IMR-90 (cell line): ENCODE results near the gene ZNF786. TPM values are rescaled to one million over a fixed set of nuclear protein-coding genes. Genes with fewer than 3 reads are reported as not detected.

ENCODE experiments used
- ATAC-seq: fragments of 200-7000 bp; cut with Tn5 transposase; 2 replicates; pipeline ENCODE4 v1.9.1; 2020; ENCODE audit warnings: low read depth, mild to moderate bottlenecking, moderate library complexity
- BruUV-seq: library from RNA; stranded (reverse); fragments of 400-500 nt; replicated peaks from 2 replicates; lab custom pipeline; 2021; lab: Mats Ljungman, UMichigan
- CTCF ChIA-PET: fragments of 300-600 bp; formaldehyde crosslinking; extraction: SDS; loops from one replicate; lab custom pipeline; 2021; ENCODE audit warnings: antibody characterized with exemption; lab: Yijun Ruan, JAX
- POLR2A ChIA-PET: fragments of 300-600 bp; sonication (Branson Sonifier 250); formaldehyde crosslinking; loops from one replicate; lab custom pipeline; 2022; ENCODE audit warnings: antibody characterized with exemption; ENCODE audit not compliant: unreplicated experiment; lab: Charles Lee
- DNase-seq: peaks from one replicate; pipeline ENCODE4 v3.0.0; 2013
- H2AFZ ChIP-seq: replicated peaks from 2 replicates; pipeline ENCODE3; 2013; ENCODE audit warnings: low read length, mild to moderate bottlenecking; ENCODE audit not compliant: poor library complexity
- H2AK5ac ChIP-seq: 2 replicates; pipeline ENCODE4 v1.6.1; 2013; ENCODE audit warnings: low read depth, low read length, inconsistent platforms
- H2AK9ac ChIP-seq: replicated peaks from 2 replicates; pipeline ENCODE3; 2013; ENCODE audit warnings: mild to moderate bottlenecking, low read depth, low read length, moderate library complexity; ENCODE audit not compliant: poor library complexity
- H2BK120ac ChIP-seq: 2 replicates; pipeline ENCODE4 v1.6.1; 2013; ENCODE audit warnings: low read depth, low read length, inconsistent platforms
- H2BK15ac ChIP-seq: 3 replicates; pipeline ENCODE4 v1.6.1; 2013; ENCODE audit warnings: low read depth, low read length, inconsistent platforms
- H2BK20ac ChIP-seq: 2 replicates; pipeline ENCODE4 v1.6.1; 2013; ENCODE audit warnings: low read depth, mild to moderate bottlenecking, inconsistent platforms, low read length, moderate library complexity
- H2BK5ac ChIP-seq: 2 replicates; pipeline ENCODE4 v1.6.1; 2013; ENCODE audit warnings: mild to moderate bottlenecking, low read depth, low read length, inconsistent platforms; ENCODE audit not compliant: poor library complexity, severe bottlenecking
- H3K14ac ChIP-seq: replicated peaks from 2 replicates; pipeline ENCODE4 v1.6.1; 2013; ENCODE audit warnings: low read depth, low read length, inconsistent platforms
- H3K18ac ChIP-seq: 2 replicates; pipeline ENCODE4 v1.6.1; 2013; ENCODE audit warnings: low read depth, low read length, control low read depth
- H3K23ac ChIP-seq: 2 replicates; pipeline ENCODE4 v1.6.1; 2013; ENCODE audit warnings: low read depth, low read length, inconsistent platforms
- H3K27ac ChIP-seq: 2 replicates; pipeline ENCODE4 v1.5.1; 2013; ENCODE audit warnings: mild to moderate bottlenecking, control low read depth, low read length; ENCODE audit not compliant: insufficient read depth
- H3K27me3 ChIP-seq: 2 replicates; pipeline ENCODE4 v1.6.1; 2013; ENCODE audit warnings: low read length; ENCODE audit not compliant: control insufficient read depth, insufficient read depth
- H3K36me3 ChIP-seq: 2 replicates; pipeline ENCODE4 v1.6.1; 2013; ENCODE audit warnings: low read length, mixed read lengths; ENCODE audit not compliant: control insufficient read depth, insufficient read depth
- H3K4ac ChIP-seq: 2 replicates; pipeline ENCODE4 v1.6.1; 2013; ENCODE audit warnings: low read depth, low read length, inconsistent platforms
- H3K4me1 ChIP-seq: 2 replicates; pipeline ENCODE4 v1.6.1; 2013; ENCODE audit warnings: low read length, mixed read lengths; ENCODE audit not compliant: control insufficient read depth, insufficient read depth
- H3K4me2 ChIP-seq: 2 replicates; pipeline ENCODE4 v1.6.1; 2013; ENCODE audit warnings: low read depth, mild to moderate bottlenecking, control low read depth, low read length, moderate library complexity
- H3K4me3 ChIP-seq: 2 replicates; pipeline ENCODE4 v1.5.1; 2013; ENCODE audit warnings: low read depth, mild to moderate bottlenecking, control low read depth, low read length, moderate library complexity; ENCODE audit not compliant: insufficient read depth
- H3K56ac ChIP-seq: 2 replicates; pipeline ENCODE4 v1.6.1; 2013; ENCODE audit warnings: low read length, inconsistent platforms; ENCODE audit not compliant: insufficient read depth; ENCODE audit errors: extremely low read depth
- H3K79me1 ChIP-seq, 2 experiments: 2 replicates each; pipeline ENCODE4 v1.6.1; 2013; ENCODE audit warnings: low read length in 2 of 2, inconsistent platforms in 1 of 2, low read depth in 1 of 2
- H3K9ac ChIP-seq: 2 replicates; pipeline ENCODE4 v1.6.1; 2013; ENCODE audit warnings: low read depth, low read length, control low read depth
- H3K9me1 ChIP-seq: 2 replicates; pipeline ENCODE4 v1.6.1; 2013; ENCODE audit warnings: low read length, inconsistent platforms; ENCODE audit not compliant: insufficient read depth
- H3K9me3 ChIP-seq: 2 replicates; pipeline ENCODE4 v1.6.1; 2013; ENCODE audit warnings: low read length; ENCODE audit not compliant: control insufficient read depth, insufficient read depth
- H4K20me1 ChIP-seq: 2 replicates; pipeline ENCODE4 v1.6.1; 2013; ENCODE audit warnings: low read length, inconsistent platforms; ENCODE audit not compliant: insufficient read depth
- H4K5ac ChIP-seq: 2 replicates; pipeline ENCODE4 v1.6.1; 2013; ENCODE audit warnings: mild to moderate bottlenecking, low read depth, low read length, control low read depth
- H4K8ac ChIP-seq, 2 experiments: 2 replicates each; pipeline ENCODE4 v1.6.1; 2013; ENCODE audit warnings: low read depth in 2 of 2, low read length in 2 of 2, control low read depth in 1 of 2, inconsistent platforms in 1 of 2
- H4K91ac ChIP-seq: 2 replicates; pipeline ENCODE4 v1.6.1; 2013; ENCODE audit warnings: low read depth, low read length, inconsistent platforms; ENCODE audit not compliant: insufficient read depth
- CEBPB ChIP-seq: IDR thresholded peaks from 2 replicates; pipeline ENCODE4 v1.6.1; 2012; ENCODE audit warnings: low read depth, low read length, improper control_type of control experiment
- CTCF ChIP-seq: conservative IDR thresholded peaks from 2 replicates; pipeline ENCODE4 v1.5.1; 2012; ENCODE audit warnings: mild to moderate bottlenecking, low read depth, low read length, improper control_type of control experiment
- ELK1 ChIP-seq: fragments of 150-350 bp; IDR thresholded peaks from 2 replicates; pipeline ENCODE4 v1.6.1; 2016; ENCODE audit warnings: low read depth, mild to moderate bottlenecking, low read length, moderate library complexity, borderline replicate concordance
- MAZ ChIP-seq: IDR thresholded peaks from 2 replicates; pipeline ENCODE4 v1.6.1; 2012; ENCODE audit warnings: low read depth, mild to moderate bottlenecking, low read length, improper control_type of control experiment, moderate library complexity, borderline replicate concordance
- MXI1 ChIP-seq: IDR thresholded peaks from 2 replicates; pipeline ENCODE4 v1.6.1; 2012; ENCODE audit warnings: low read depth, mild to moderate bottlenecking, low read length, moderate library complexity, borderline replicate concordance
- POLR2A ChIP-seq: IDR thresholded peaks from 2 replicates; pipeline ENCODE4 v1.6.1; 2012; ENCODE audit warnings: mild to moderate bottlenecking, low read depth, low read length
- RAD21 ChIP-seq: IDR thresholded peaks from 2 replicates; pipeline ENCODE4 v1.6.1; 2012; ENCODE audit warnings: low read length, improper control_type of control experiment
- WGBS, 2 experiments: methylation state at CpG; one replicate each; pipeline versions ENCODE4 v1.1.5 to v1.1.7; 2013; ENCODE audit warnings: missing lambda C conversion rate in 2 of 2; ENCODE audit not compliant: insufficient read length in 1 of 2; ENCODE audit errors: extremely low coverage in 2 of 2; 5-methylcytosine and 5-hydroxymethylcytosine counted together
- dilution Hi-C: fragments of 300-500 bp; cut with HindIII; formaldehyde crosslinking; loops from one replicate; pipeline ENCODE4 v1.14.3; 2018; ENCODE audit warnings: low sequenced_read_pairs; ENCODE audit not compliant: unreplicated experiment
- in situ Hi-C: fragments of 300-500 bp; cut with MboI; formaldehyde crosslinking; loops from 3 replicates; pipeline ENCODE4 v1.14.3; 2019; ENCODE audit warnings: low sequenced_read_pairs, inconsistent platforms, mixed read lengths
- intact Hi-C: fragments of 100-400 bp; cut with micrococcal nuclease; formaldehyde crosslinking; loops from 2 replicates; pipeline ENCODE4 v1.10.0; 2022
- microRNA-seq, 2 experiments: library from miRNA; stranded (forward) in 1 of 2; unstranded in 1 of 2; fragments of 10-50 nt in 1 of 2; fragments of <30 nt in 1 of 2; gene quantifications in 1 of 2; microRNA quantifications in 1 of 2; one replicate each; pipeline versions ENCODE3 to v1.1.0; 2013 to 2020; ENCODE audit not compliant: insufficient read depth in 1 of 2, insufficient read length in 1 of 2, unreplicated experiment in 1 of 2
- polyA plus RNA-seq, 3 experiments: library from polyadenylated mRNA; depleted of rRNA; stranded (reverse); fragments of >200 nt; gene quantifications; 2 replicates each; pipeline ENCODE4 v1.2.3, GENCODE V29; 2012; ENCODE audit warnings: low replicate concordance in 1 of 3
- small RNA-seq, 5 experiments: library from RNA; depleted of rRNA; stranded (forward); fragments of <200 nt; gene quantifications; one replicate each; pipeline ENCODE3, GENCODE V24; 2012
- total RNA-seq: library from RNA; depleted of rRNA; stranded (reverse); fragments of >200 nt; gene quantifications from 2 replicates; pipeline ENCODE4 v1.2.3, GENCODE V29; 2012; rRNA removed

The ZNF786 gene
- total and polyA plus RNA-seq, 2 of the 4 experiments (the other 2 are of a cell fraction): 2.8 to 7.3 TPM

- Histone ChIP-seq H4K91ac (no peak overlapping the region), H3K18ac (no peak overlapping the region), H2AFZ (no peak overlapping the region), H3K79me1 (peaks cover 25 to 42% of the 10 kb centered on the region in 2 experiments), H3K9me1 (peaks cover 3% of the 10 kb centered on the region; the same call in 1 of the 2 replicates), H4K8ac (no peak overlapping the region), H2BK5ac (no peak overlapping the region), H3K4me2 (no peak overlapping the region), H3K27me3 (no peaks in the 10 kb centered on the region), H4K20me1 (peaks cover 9% of the 10 kb centered on the region), H3K4me1 (no peaks in the 10 kb centered on the region), H3K9me3 (no peaks in the 10 kb centered on the region), H2BK15ac (no peak overlapping the region), H3K23ac (no peak overlapping the region), H2AK5ac (no peak overlapping the region), H2BK120ac (no peak overlapping the region), H3K14ac (no peak overlapping the region), H3K9ac (no peak overlapping the region), H3K4me3 (no peak overlapping the region), H3K27ac (no peak overlapping the region), H4K5ac (no peak overlapping the region), H3K56ac (no peak overlapping the region), H3K4ac (no peak overlapping the region), H3K36me3 (peaks cover 30% of the 10 kb centered on the region), H2AK9ac (no peak overlapping the region), H2BK20ac (no peak overlapping the region)
- in situ Hi-C loops: no loop called here
- TF ChIP-seq MAZ (no peak), POLR2A (no peak), CTCF (no peak), CEBPB (no peak), ELK1 (no peak), MXI1 (no peak), RAD21 (no peak)
- DNase-seq (no peak), ATAC-seq (no peak)
- BruUV-seq: no TSS peak
- intact Hi-C loops: no loop called here
- CTCF ChIA-PET: no interaction called here
- dilution Hi-C loops: no loop called here
- POLR2A ChIA-PET: no interaction called here
- 95% methylated on average over 8 of the region's 11 CpGs; no CpG with 5 or more reads in 1 of the 2 experiments for WGBS, 2 experiments
Observed at GRCh38 chr7:149020483-149020882, 70.0 kb downstream of the ZNF786 start.

Small RNA genes lying within 50 kb of the gene (microRNA-seq; reads per million reads assigned to microRNA genes)
- not detected for gene COX6B1P1 (ENCODE audit: insufficient read depth, insufficient read length)
- not detected for gene RN7SL521P (ENCODE audit: insufficient read depth, insufficient read length)
- not detected for gene RNU6-650P (ENCODE audit: insufficient read depth, insufficient read length)

Small RNA genes lying within 50 kb of the gene (small RNA-seq; reads per million reads assigned to genes)
- gene COX6B1P1: 0 reads per million in 5 experiments
- 0 reads per million in 5 experiments for gene RN7SL521P
- gene RNU6-650P: 0 to 27.1 (median 0.28) reads per million in 5 experiments

Other genes starting within 250 kb of the ZNF786 start
- gene EZH2, start 206.4 kb downstream of the ZNF786 start, total RNA-seq: 13.1 and 16.4 TPM in 2 replicates
- 17.9 and 19.8 TPM in 2 replicates for gene EZH2, start 206.4 kb downstream of the ZNF786 start, polyA plus RNA-seq (2012; rRNA removed)
- 277 and 304 TPM in 2 replicates for gene PDIA4, start 62.2 kb downstream of the ZNF786 start, total RNA-seq
- gene PDIA4, start 62.2 kb downstream of the ZNF786 start, polyA plus RNA-seq (2012; rRNA removed): 221 and 241 TPM in 2 replicates
- gene ZNF425, start 35.6 kb upstream of the ZNF786 start, total RNA-seq: 2.3 and 2.8 TPM in 2 replicates
- gene ZNF425, start 35.6 kb upstream of the ZNF786 start, polyA plus RNA-seq (2012; rRNA removed): 1.2 TPM in 2 replicates
- 7.9 and 9.2 TPM in 2 replicates for gene ZNF398, start 56.7 kb upstream of the ZNF786 start, total RNA-seq
- 5.7 and 6.2 TPM in 2 replicates for gene ZNF398, start 56.7 kb upstream of the ZNF786 start, polyA plus RNA-seq (2012; rRNA removed)
- 6.7 and 7.2 TPM in 2 replicates for gene ZNF282, start 104.8 kb upstream of the ZNF786 start, total RNA-seq
- 11.9 and 13.6 TPM in 2 replicates for gene ZNF282, start 104.8 kb upstream of the ZNF786 start, polyA plus RNA-seq (2012; rRNA removed)
- 3.8 and 4.2 TPM in 2 replicates for gene ZNF212, start 148.9 kb upstream of the ZNF786 start, total RNA-seq
- gene ZNF212, start 148.9 kb upstream of the ZNF786 start, polyA plus RNA-seq (2012; rRNA removed): 4.8 and 5.1 TPM in 2 replicates
- 2.3 and 2.8 TPM in 2 replicates for gene ZNF783, start 171.5 kb upstream of the ZNF786 start, total RNA-seq
- 7.1 and 7.2 TPM in 2 replicates for gene ZNF783, start 171.5 kb upstream of the ZNF786 start, polyA plus RNA-seq (2012; rRNA removed)